ENCODE measurements around the gene MAML3. TPM values are rescaled to one million over a fixed set of nuclear protein-coding genes. Genes with fewer than 3 reads are reported as not detected.

MAML3 gene
- total RNA-seq, 5 donors from 2014 or later (not counting 1 experiment from before 2014, with no cell fraction given), result 2.0 to 3.4 (median 2.7) TPM

- Histone ChIP-seq H3K36me3 (ENCODE audit: control insufficient read depth in 2 of 2, extremely low read depth in 1 of 2, insufficient read depth in 1 of 2, low read length in 1 of 2) (no peaks in the 10 kb centered on the region), H3K27ac (ENCODE audit: low read length) (no peak overlapping the region), H3K27me3 (replicated peaks in 1 of 2; ENCODE audit: control insufficient read depth in 2 of 2, extremely low read depth in 1 of 2, insufficient read depth in 2 of 2, low read length in 1 of 2) (peaks cover 0 to 6% of the 10 kb centered on the region in 2 experiments), H3K4me1 (ENCODE audit: control insufficient read depth in 1 of 2, extremely low read depth in 1 of 2, insufficient read depth in 2 of 2, low read length in 2 of 2) (peaks cover 9 to 19% of the 10 kb centered on the region in 2 experiments), H3K9me3 (no peaks in the 10 kb centered on the region), H3K4me3 (ENCODE audit: control insufficient read depth in 1 of 2, extremely low read depth in 1 of 2, low read length in 1 of 2) (no peak overlapping the region)
- Mint-ChIP-seq H3K4me1 (peaks cover 19 to 26% (median 19%) of the 10 kb centered on the region in 3 donors), H3K27ac (no peak overlapping the region), H3K36me3 (no peaks in the 10 kb centered on the region), H3K9me3 (no peaks in the 10 kb centered on the region), H3K4me3 (no peak overlapping the region), H3K27me3 (no peaks in the 10 kb centered on the region)
- 39% methylated on average over 3 of the region's 6 CpGs for WGBS (ENCODE audit: insufficient coverage)
- DNase-seq (no peak), ATAC-seq (replicated peaks in 1 of 4) (no peak)
- ChIA-PET POLR2A (no interaction called here), CTCF (interaction anchor here in 1 of 2 donors (0.6 kb wide), 1 partner anchor 23 kb away, joined by 4 read pairs; no protein-coding TSS in a partner anchor)
Observed at GRCh38 chr4:139669890-139670289, 484.1 kb downstream of the MAML3 start.

GRCh38 chr4:139669335-139669734 lies 484.6 kb downstream of the MAML3 start:
- H3K9me3 ChIP-seq, result no peaks in the 10 kb centered on the region
- no peak overlapping the region for H3K27ac ChIP-seq (ENCODE audit: low read length)
- Mint-ChIP-seq H3K36me3 (no peaks in the 10 kb centered on the region), H3K4me3 (no peak overlapping the region), H3K27ac (no peak overlapping the region), H3K4me1 (peaks cover 19 to 26% (median 19%) of the 10 kb centered on the region in 3 donors), H3K27me3 (no peaks in the 10 kb centered on the region), H3K9me3 (no peaks in the 10 kb centered on the region)
- H3K4me3 ChIP-seq (ENCODE audit: control insufficient read depth in 1 of 2, extremely low read depth in 1 of 2, low read length in 1 of 2), result no peak overlapping the region
- ATAC-seq (replicated peaks in 1 of 4) (no peak), DNase-seq (no peak)
- ChIA-PET POLR2A (no interaction called here), CTCF (no interaction called here)
- no peaks in the 10 kb centered on the region for H3K36me3 ChIP-seq (ENCODE audit: control insufficient read depth in 2 of 2, extremely low read depth in 1 of 2, insufficient read depth in 1 of 2, low read length in 1 of 2)
- peaks cover 9 to 19% of the 10 kb centered on the region in 2 experiments for H3K4me1 ChIP-seq (ENCODE audit: control insufficient read depth in 1 of 2, extremely low read depth in 1 of 2, insufficient read depth in 2 of 2, low read length in 2 of 2)
- H3K27me3 ChIP-seq (replicated peaks in 1 of 2; ENCODE audit: control insufficient read depth in 2 of 2, extremely low read depth in 1 of 2, insufficient read depth in 2 of 2, low read length in 1 of 2), result peaks cover 0 to 6% of the 10 kb centered on the region in 2 experiments
- 87% methylated on average over 3 of the region's 6 CpGs for WGBS (ENCODE audit: insufficient coverage)

GRCh38 chr4:139668658-139669201 lies 485.3 kb downstream of the MAML3 start:
- Mint-ChIP-seq H3K27me3 (no peaks in the 10 kb centered on the region), H3K4me1 (peaks cover 19 to 26% (median 19%) of the 10 kb centered on the region in 3 donors), H3K9me3 (no peaks in the 10 kb centered on the region), H3K27ac (no peak overlapping the region), H3K4me3 (no peak overlapping the region), H3K36me3 (no peaks in the 10 kb centered on the region)
- Histone ChIP-seq H3K36me3 (ENCODE audit: control insufficient read depth in 2 of 2, extremely low read depth in 1 of 2, insufficient read depth in 1 of 2, low read length in 1 of 2) (no peaks in the 10 kb centered on the region), H3K9me3 (no peaks in the 10 kb centered on the region), H3K27me3 (replicated peaks in 1 of 2; ENCODE audit: control insufficient read depth in 2 of 2, extremely low read depth in 1 of 2, insufficient read depth in 2 of 2, low read length in 1 of 2) (peaks cover 0 to 6% of the 10 kb centered on the region in 2 experiments), H3K27ac (ENCODE audit: low read length) (no peak overlapping the region), H3K4me1 (ENCODE audit: control insufficient read depth in 1 of 2, extremely low read depth in 1 of 2, insufficient read depth in 2 of 2, low read length in 2 of 2) (peaks cover 9 to 19% of the 10 kb centered on the region in 2 experiments), H3K4me3 (ENCODE audit: control insufficient read depth in 1 of 2, extremely low read depth in 1 of 2, low read length in 1 of 2) (no peak overlapping the region)
- ChIA-PET CTCF (no interaction called here), POLR2A (no interaction called here)
- no peak for DNase-seq
- 90% methylated on average over 4 of the region's 4 CpGs for WGBS (ENCODE audit: insufficient coverage)
- ATAC-seq (replicated peaks in 1 of 4), result no peak

- Mint-ChIP-seq H3K4me1 (peaks cover 19 to 26% (median 19%) of the 10 kb centered on the region in 3 donors), H3K27me3 (no peaks in the 10 kb centered on the region), H3K36me3 (no peaks in the 10 kb centered on the region), H3K9me3 (no peaks in the 10 kb centered on the region), H3K4me3 (no peak overlapping the region), H3K27ac (no peak overlapping the region)
- Histone ChIP-seq H3K4me1 (ENCODE audit: control insufficient read depth in 1 of 2, extremely low read depth in 1 of 2, insufficient read depth in 2 of 2, low read length in 2 of 2) (peaks cover 9 to 19% of the 10 kb centered on the region in 2 experiments), H3K4me3 (ENCODE audit: control insufficient read depth in 1 of 2, extremely low read depth in 1 of 2, low read length in 1 of 2) (no peak overlapping the region), H3K9me3 (no peaks in the 10 kb centered on the region), H3K36me3 (ENCODE audit: control insufficient read depth in 2 of 2, extremely low read depth in 1 of 2, insufficient read depth in 1 of 2, low read length in 1 of 2) (no peaks in the 10 kb centered on the region), H3K27ac (ENCODE audit: low read length) (no peak overlapping the region), H3K27me3 (replicated peaks in 1 of 2; ENCODE audit: control insufficient read depth in 2 of 2, extremely low read depth in 1 of 2, insufficient read depth in 2 of 2, low read length in 1 of 2) (peaks cover 0 to 6% of the 10 kb centered on the region in 2 experiments)
- WGBS (ENCODE audit: insufficient coverage), result no CpG with 5 or more reads among the region's 2 CpGs
- DNase-seq (no peak), ATAC-seq (replicated peaks in 1 of 4) (no peak)
- ChIA-PET CTCF (no interaction called here), POLR2A (no interaction called here)
Observed at GRCh38 chr4:139668036-139668435, 485.9 kb downstream of the MAML3 start.

Other genes with a start within 250 kb of the MAML3 start
- 10 to 100 TPM; 10.3 to 19.3 (median 18.7) TPM for gene SCOC, start 219.5 kb upstream of the MAML3 start, total RNA-seq

Data from T-cell (primary cell).